ENCODE data around the gene OR5I1. TPM values are rescaled to one million over a fixed set of nuclear protein-coding genes. Genes with fewer than 3 reads are reported as not detected.
"Not testable (repeated sequence)": the region's sequence is repeated elsewhere in the genome, so short reads cannot be mapped to it uniquely, and the experiment has no call there.

Gene OR5I1
- total RNA-seq, 4 donors from 2014 or later: not detected

GRCh38 chr11:55902308-55902707, 33.9 kb downstream of the OR5I1 start:
- Histone ChIP-seq H3K9me3 (no peaks in the 10 kb centered on the region), H3K27ac (no peak overlapping the region), H3K36me3 (no peaks in the 10 kb centered on the region), H3K4me1 (no peaks in the 10 kb centered on the region), H3K4me3 (replicated peaks in 1 of 3) (no peak overlapping the region), H3K27me3 (no peaks in the 10 kb centered on the region)
- no peak for TF ChIP-seq CTCF (IDR thresholded peaks at IDR 0.05)
- no peak for TF ChIP-seq POLR2A (IDR thresholded peaks at IDR 0.05)
- WGBS, 2 donors: 23 to 29% methylated on average over 2 of the region's 2 CpGs
- no peak for DNase-seq
- intact Hi-C loops (cut with DNase I): no loop called here

GRCh38 chr11:55895216-55895615, 41.0 kb downstream of the OR5I1 start:
- Histone ChIP-seq H3K9me3 (no peaks in the 10 kb centered on the region), H3K4me3 (replicated peaks in 1 of 3) (no peak overlapping the region), H3K27ac (no peak overlapping the region), H3K27me3 (no peaks in the 10 kb centered on the region), H3K36me3 (no peaks in the 10 kb centered on the region), H3K4me1 (no peaks in the 10 kb centered on the region)
- intact Hi-C loops (cut with DNase I): no loop called here
- no peak for DNase-seq
- 57% methylated on average over 8 of the region's 8 CpGs for WGBS, 2 donors
- TF ChIP-seq POLR2A (IDR thresholded peaks at IDR 0.05): no peak
- TF ChIP-seq CTCF (IDR thresholded peaks at IDR 0.05): no peak

GRCh38 chr11:55885481-55885880, 50.7 kb downstream of the OR5I1 start:
- H3K4me3 ChIP-seq (replicated peaks in 1 of 3); H3K27me3 ChIP-seq; intact Hi-C loops (cut with DNase I); H3K36me3 ChIP-seq; H3K9me3 ChIP-seq; H3K4me1 ChIP-seq; H3K27ac ChIP-seq; DNase-seq: not testable (repeated sequence)
- WGBS, 2 donors: 82 to 91% methylated on average over 9 of the region's 9 CpGs

Other genes with a start within 250 kb of the OR5I1 start
- gene OR5D13, start 163.0 kb downstream of the OR5I1 start, total RNA-seq: not detected
- gene OR5D14, start 140.8 kb downstream of the OR5I1 start, total RNA-seq: not detected
- not detected for gene OR5L1, start 125.0 kb downstream of the OR5I1 start, total RNA-seq
- not detected for gene OR5D18, start 116.8 kb downstream of the OR5I1 start, total RNA-seq
- not detected for gene OR5L2, start 109.2 kb downstream of the OR5I1 start, total RNA-seq
- not detected for gene OR5D16, start 97.6 kb downstream of the OR5I1 start, total RNA-seq
- not detected for gene TRIM51, start 53.1 kb downstream of the OR5I1 start, total RNA-seq
- gene OR5W2, start 21.8 kb downstream of the OR5I1 start, total RNA-seq: not detected
- gene OR10AG1, start 33.5 kb upstream of the OR5I1 start, total RNA-seq: not detected
- not detected for gene OR5F1, start 58.2 kb upstream of the OR5I1 start, total RNA-seq
- not detected for gene OR5AS1, start 91.3 kb upstream of the OR5I1 start, total RNA-seq
- gene OR8I2, start 156.9 kb upstream of the OR5I1 start, total RNA-seq: not detected
- gene OR8H2, start 167.3 kb upstream of the OR5I1 start, total RNA-seq: not detected
- not detected for gene OR8H3, start 186.0 kb upstream of the OR5I1 start, total RNA-seq
- not detected for gene OR8J3, start 203.8 kb upstream of the OR5I1 start, total RNA-seq
- gene OR8K5, start 223.9 kb upstream of the OR5I1 start, total RNA-seq: not detected
- gene OR5J2, start 240.2 kb upstream of the OR5I1 start, total RNA-seq: not detected